T-cell (primary cell): Measurements from ENCODE around the gene HMGB4. TPM values are rescaled to one million over a fixed set of nuclear protein-coding genes. Genes with fewer than 3 reads are reported as not detected.

Source experiments
- ATAC-seq, 4 experiments: fragments of 200-7000 bp in 3 of 4; fragments of 150-1000 bp in 1 of 4; cut with Tn5 transposase; replicated peaks in 1 of 4; 1 replicate in 3 of 4; 2 replicates in 1 of 4; pipeline ENCODE4 v1.10.0; 2021; ENCODE audit warnings: moderate library complexity in 3 of 4, mild to moderate bottlenecking in 2 of 4, moderate number of reproducible peaks in 1 of 4
- CTCF ChIA-PET, 2 donors: fragments of 300-600 bp; sonication (Branson Sonifier 250); formaldehyde crosslinking; loops; one replicate each; lab custom pipeline; 2022; ENCODE audit warnings: antibody characterized with exemption in 2 of 2; lab: Charles Lee
- POLR2A ChIA-PET, 2 donors: fragments of 300-600 bp; sonication (Branson Sonifier 250); formaldehyde crosslinking; loops; one replicate each; lab custom pipeline; 2022; ENCODE audit warnings: antibody characterized with exemption in 2 of 2; lab: Charles Lee
- DNase-seq, 35 experiments: peaks; one replicate each; pipeline versions ENCODE4 v3.0.0 to v3.0.0-alpha.2; 2013 to 2023
- H3K27ac ChIP-seq: one replicate; pipeline ENCODE4 v1.5.1; 2013; ENCODE audit warnings: low read length
- H3K27me3 ChIP-seq, 2 experiments: replicated peaks in 1 of 2; 1 replicate in 1 of 2; 2 replicates in 1 of 2; pipeline versions ENCODE4 v1.6.1 to v1.7.0; 2013; ENCODE audit warnings: low read length in 1 of 2, mixed read lengths in 1 of 2; ENCODE audit not compliant: control insufficient read depth in 2 of 2, insufficient read depth in 2 of 2; ENCODE audit errors: extremely low read depth in 1 of 2
- H3K36me3 ChIP-seq, 2 donors: 1 replicate in 1 of 2; 2 replicates in 1 of 2; pipeline versions ENCODE4 v1.6.1 to v1.7.0; 2013; ENCODE audit warnings: low read length in 1 of 2; ENCODE audit not compliant: control insufficient read depth in 2 of 2, insufficient read depth in 1 of 2; ENCODE audit errors: extremely low read depth in 1 of 2
- H3K4me1 ChIP-seq, 2 experiments: 1 replicate in 1 of 2; 2 replicates in 1 of 2; pipeline versions ENCODE4 v1.6.1 to v1.7.0; 2013; ENCODE audit warnings: low read length in 2 of 2, mixed read lengths in 1 of 2; ENCODE audit not compliant: insufficient read depth in 2 of 2, control insufficient read depth in 1 of 2; ENCODE audit errors: extremely low read depth in 1 of 2
- H3K4me3 ChIP-seq, 2 donors: 1 replicate in 1 of 2; 2 replicates in 1 of 2; pipeline versions ENCODE4 v1.5.1 to v1.7.0; 2013; ENCODE audit warnings: mild to moderate bottlenecking in 2 of 2, low read length in 1 of 2, moderate library complexity in 1 of 2; ENCODE audit not compliant: control insufficient read depth in 1 of 2; ENCODE audit errors: extremely low read depth in 1 of 2
- H3K9me3 ChIP-seq: 2 replicates; pipeline ENCODE4 v1.7.0; 2013
- H3K27ac Mint-ChIP-seq, 2 donors: one replicate each; pipeline ENCODE4 v1.8.0; 2020 to 2021; ENCODE audit warnings: mild to moderate bottlenecking in 2 of 2, mixed read lengths in 2 of 2
- H3K27me3 Mint-ChIP-seq, 2 donors: one replicate each; pipeline ENCODE4 v1.8.0; 2021 to 2022; ENCODE audit warnings: mixed read lengths in 2 of 2
- H3K36me3 Mint-ChIP-seq: one replicate; pipeline ENCODE4 v1.8.0; 2021; ENCODE audit warnings: mixed read lengths
- H3K4me1 Mint-ChIP-seq, 3 donors: one replicate each; pipeline ENCODE4 v1.8.0; 2020 to 2022; ENCODE audit warnings: mixed read lengths in 3 of 3, mild to moderate bottlenecking in 1 of 3
- H3K4me3 Mint-ChIP-seq, 3 donors: one replicate each; pipeline ENCODE4 v1.8.0; 2020 to 2022; ENCODE audit warnings: mild to moderate bottlenecking in 3 of 3, mixed read lengths in 3 of 3, moderate library complexity in 3 of 3
- H3K9me3 Mint-ChIP-seq, 3 donors: one replicate each; pipeline ENCODE4 v1.8.0; 2020 to 2022; ENCODE audit warnings: mixed read lengths in 3 of 3
- WGBS: methylation state at CpG from one replicate; pipeline ENCODE4 v1.1.5; 2013; ENCODE audit warnings: missing lambda C conversion rate; ENCODE audit not compliant: insufficient coverage; 5-methylcytosine and 5-hydroxymethylcytosine counted together
- total RNA-seq, 35 experiments: library from RNA in 6 of 35; stranded (reverse) in 6 of 35; fragments of 120-200 nt in 1 of 35; gene quantifications; one replicate each; pipeline versions ENCODE4 v1.2.1 to v1.2.4 and lab custom pipeline; 2013 to 2026

Gene HMGB4
- total RNA-seq, 5 donors from 2014 or later (not counting 1 experiment from before 2014, with no cell fraction given), result not detected

DNA sequence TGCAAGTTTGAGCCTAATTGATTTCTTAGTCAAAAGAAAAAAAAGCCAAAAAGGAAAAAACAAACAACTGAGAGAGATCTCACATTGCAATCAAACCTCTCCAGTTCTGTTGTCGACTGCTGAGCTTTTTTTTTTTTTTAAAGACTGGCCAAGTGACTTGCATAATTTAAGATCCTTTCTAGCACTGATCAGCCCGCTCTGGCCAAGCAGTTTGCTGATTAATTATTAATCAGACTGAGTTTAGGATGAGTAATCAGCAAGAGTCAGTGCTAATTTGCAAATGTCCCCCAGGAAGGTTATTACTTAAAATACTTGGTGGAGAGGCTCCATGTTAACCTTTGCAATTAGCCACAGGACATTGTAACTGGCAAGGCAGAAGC, 39.3 kb downstream of the HMGB4 start:
- Mint-ChIP-seq H3K4me1 (no peaks in the 10 kb centered on the region), H3K27me3 (peaks cover 14 to 34% of the 10 kb centered on the region in 2 donors), H3K36me3 (no peaks in the 10 kb centered on the region), H3K9me3 (peaks cover 0 to 11% (median 0%) of the 10 kb centered on the region in 3 donors), H3K27ac (no peak overlapping the region), H3K4me3 (no peak overlapping the region)
- WGBS, result no CpG with 5 or more reads among the region's 2 CpGs
- ChIA-PET POLR2A (no interaction called here), CTCF (no interaction called here)
- no peaks in the 10 kb centered on the region for H3K36me3 ChIP-seq
- no peak overlapping the region for H3K27ac ChIP-seq
- no peaks in the 10 kb centered on the region for H3K4me1 ChIP-seq
- H3K27me3 ChIP-seq, result peaks cover 0 to 17% of the 10 kb centered on the region in 2 experiments
- ATAC-seq (no peak), DNase-seq (no peak)
- H3K9me3 ChIP-seq, result no peaks in the 10 kb centered on the region
- H3K4me3 ChIP-seq, result no peak overlapping the region

DNA sequence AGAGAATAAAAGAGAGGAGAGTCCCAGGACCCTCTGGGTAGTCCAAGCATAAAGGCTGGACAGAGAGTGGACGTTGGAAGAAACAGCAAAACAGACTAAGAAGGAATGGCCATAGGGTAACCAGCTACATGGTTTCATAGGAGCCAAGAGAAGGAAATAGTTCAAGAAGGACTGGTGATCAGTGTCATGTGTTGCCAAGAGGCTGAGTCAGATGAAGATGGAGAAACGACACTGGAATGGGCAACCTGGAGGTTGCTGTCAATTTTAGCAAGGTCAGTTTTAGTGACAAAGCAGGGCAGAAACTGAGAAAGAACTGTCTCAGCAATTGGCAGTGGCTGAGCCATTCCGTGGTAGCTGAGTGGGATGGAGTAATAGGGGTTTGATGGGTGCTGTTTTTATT, 41.4 kb downstream of the HMGB4 start:
- Mint-ChIP-seq H3K27ac (no peak overlapping the region), H3K27me3 (peaks cover 14 to 36% of the 10 kb centered on the region in 2 donors), H3K9me3 (peaks cover 0 to 11% (median 0%) of the 10 kb centered on the region in 3 donors), H3K4me3 (no peak overlapping the region), H3K4me1 (no peaks in the 10 kb centered on the region), H3K36me3 (no peaks in the 10 kb centered on the region)
- ATAC-seq (no peak), DNase-seq (no peak)
- POLR2A ChIA-PET, result no interaction called here
- no peak overlapping the region for H3K4me3 ChIP-seq
- CTCF ChIA-PET, result no interaction called here
- H3K27me3 ChIP-seq, result peaks cover 0 to 9% of the 10 kb centered on the region in 2 experiments
- H3K4me1 ChIP-seq, result no peaks in the 10 kb centered on the region
- no peak overlapping the region for H3K27ac ChIP-seq
- H3K9me3 ChIP-seq, result no peaks in the 10 kb centered on the region
- no peaks in the 10 kb centered on the region for H3K36me3 ChIP-seq
- WGBS, result 35% methylated on average over 3 of the region's 3 CpGs

DNA sequence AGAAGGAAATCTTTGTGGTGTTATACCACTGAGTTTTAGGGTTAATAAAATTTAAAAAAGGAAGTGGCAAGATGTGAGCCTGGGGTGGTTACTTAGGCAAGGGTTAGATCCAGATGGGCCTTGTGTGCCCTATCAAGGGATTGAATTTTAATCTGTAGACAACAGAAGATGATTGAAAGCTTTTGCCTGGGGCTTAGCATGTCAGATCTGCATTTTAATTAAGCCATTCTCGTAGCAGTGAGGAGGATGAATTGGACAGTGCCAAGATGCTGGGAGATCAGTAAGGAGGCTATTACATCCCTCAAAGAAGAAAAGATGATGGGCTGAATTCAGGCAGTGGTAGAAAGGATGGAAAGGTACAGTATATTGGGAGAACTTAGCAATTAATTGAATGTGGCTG, 42.3 kb downstream of the HMGB4 start:
- no peaks in the 10 kb centered on the region for H3K4me1 Mint-ChIP-seq
- H3K9me3 Mint-ChIP-seq, result peaks cover 0 to 11% (median 0%) of the 10 kb centered on the region in 3 donors
- Histone ChIP-seq H3K4me3 (no peak overlapping the region), H3K4me1 (no peaks in the 10 kb centered on the region), H3K27ac (no peak overlapping the region), H3K36me3 (no peaks in the 10 kb centered on the region), H3K9me3 (no peaks in the 10 kb centered on the region), H3K27me3 (peaks cover 0 to 12% of the 10 kb centered on the region in 2 experiments)
- H3K36me3 Mint-ChIP-seq, result no peaks in the 10 kb centered on the region
- 75% methylated on average over 1 of the region's 1 CpG for WGBS
- no peak for DNase-seq
- POLR2A ChIA-PET, result no interaction called here
- H3K27ac Mint-ChIP-seq, result no peak overlapping the region
- no peak overlapping the region for H3K4me3 Mint-ChIP-seq
- ATAC-seq, result no peak
- CTCF ChIA-PET, result no interaction called here
- peaks cover 13 to 40% of the 10 kb centered on the region in 2 donors for H3K27me3 Mint-ChIP-seq

DNA sequence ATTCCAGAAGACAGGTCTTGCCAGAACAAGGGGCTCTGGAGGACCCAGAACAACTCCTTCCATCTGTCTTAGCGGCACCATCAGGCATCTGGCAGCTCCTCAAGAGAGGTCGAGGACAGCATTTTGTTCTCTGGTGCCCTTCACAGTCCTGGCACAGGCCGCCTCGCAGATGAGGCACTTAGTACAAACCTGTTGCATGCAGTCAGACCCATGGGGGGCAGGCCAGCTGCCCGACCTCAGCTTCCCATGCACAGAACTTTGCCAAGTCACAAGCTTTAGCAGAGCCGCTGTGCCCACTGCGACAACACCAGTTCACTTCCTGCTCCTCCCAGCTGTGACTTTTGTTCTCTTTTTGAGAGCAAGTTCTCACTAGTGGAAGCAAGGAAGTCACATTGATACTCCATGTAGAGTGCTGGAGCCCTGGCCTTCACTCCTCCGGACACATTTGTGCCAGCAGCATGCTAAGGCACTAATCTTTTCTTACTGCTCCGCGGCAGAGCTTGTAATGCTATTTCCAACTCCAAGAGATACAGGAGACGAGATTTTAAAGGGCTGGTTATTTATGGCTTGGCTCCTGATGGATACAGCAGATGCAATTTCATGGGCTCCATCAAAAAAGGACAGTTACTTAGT, 44.6 kb downstream of the HMGB4 start:
- Histone ChIP-seq H3K9me3 (no peaks in the 10 kb centered on the region), H3K4me1 (no peaks in the 10 kb centered on the region), H3K27ac (no peak overlapping the region), H3K36me3 (no peaks in the 10 kb centered on the region), H3K4me3 (no peak overlapping the region), H3K27me3 (peaks cover 0 to 16% of the 10 kb centered on the region in 2 experiments)
- Mint-ChIP-seq H3K4me1 (no peaks in the 10 kb centered on the region), H3K27me3 (peaks cover 15 to 34% of the 10 kb centered on the region in 2 donors), H3K27ac (no peak overlapping the region), H3K4me3 (no peak overlapping the region), H3K36me3 (no peaks in the 10 kb centered on the region), H3K9me3 (peaks cover 0 to 11% (median 0%) of the 10 kb centered on the region in 3 donors)
- no peak for ATAC-seq
- no peak for DNase-seq
- ChIA-PET POLR2A (no interaction called here), CTCF (no interaction called here)
- WGBS, result 73% methylated on average over 7 of the region's 11 CpGs
